Fibroblast of villous mesenchyme (primary cell): ENCODE measurements around the gene MYL4. TPM values are rescaled to one million over a fixed set of nuclear protein-coding genes. Genes with fewer than 3 reads are reported as not detected.

ENCODE experiments used
- DNase-seq: peaks from one replicate; pipeline ENCODE4 v3.0.0-alpha.2; 2010; ENCODE audit warnings: low read depth
- H3K4me3 ChIP-seq: 2 replicates; pipeline ENCODE4 v1.5.1; 2011; ENCODE audit warnings: low read depth, mild to moderate bottlenecking, low read length
- total RNA-seq: library from RNA; depleted of rRNA; stranded (reverse); fragments of >200 nt; gene quantifications from 2 replicates; pipeline ENCODE4 v1.2.3, GENCODE V29; 2012
- TF ChIP-seq, protein P1 (sequence below): IDR thresholded peaks from 2 replicates; pipeline ENCODE4 v1.5.1; 2012; ENCODE audit warnings: low read depth, mild to moderate bottlenecking, low read length; ENCODE audit not compliant: insufficient read depth

The MYL4 gene
- total RNA-seq, 1 donor = not detected

DNA sequence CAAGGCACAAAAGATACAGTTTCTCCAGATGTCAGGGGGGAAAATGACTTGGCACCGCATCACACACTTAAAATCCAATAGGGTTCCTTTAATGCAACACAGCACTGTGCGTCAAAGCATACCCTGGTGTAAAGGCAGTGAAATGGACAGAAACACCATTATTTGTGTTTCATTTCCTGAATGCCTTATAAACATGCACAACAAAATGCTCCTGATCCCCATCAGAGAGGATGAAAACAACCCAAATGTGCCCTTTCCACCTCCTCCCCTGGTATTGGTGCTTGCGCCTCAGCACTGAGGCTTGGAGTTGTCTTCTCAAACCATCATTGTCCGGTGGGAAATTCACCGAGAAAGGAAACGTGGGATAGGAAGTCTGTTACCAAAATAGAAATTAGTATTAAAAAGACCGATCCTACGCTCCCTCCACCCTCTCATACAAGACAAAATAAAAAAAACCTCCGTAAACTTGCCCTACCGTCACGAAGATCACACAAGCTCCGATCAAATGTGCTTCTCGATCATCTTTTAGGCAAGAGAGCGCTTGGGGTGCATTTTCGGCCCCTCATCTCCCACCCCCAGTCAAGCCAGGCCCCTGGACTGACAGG, 20.8 kb upstream of the MYL4 start:
- DNase-seq = peak; percentile 77
- H3K4me3 ChIP-seq = peak overlapping the region; percentile 93
- TF ChIP-seq, protein P1, sequence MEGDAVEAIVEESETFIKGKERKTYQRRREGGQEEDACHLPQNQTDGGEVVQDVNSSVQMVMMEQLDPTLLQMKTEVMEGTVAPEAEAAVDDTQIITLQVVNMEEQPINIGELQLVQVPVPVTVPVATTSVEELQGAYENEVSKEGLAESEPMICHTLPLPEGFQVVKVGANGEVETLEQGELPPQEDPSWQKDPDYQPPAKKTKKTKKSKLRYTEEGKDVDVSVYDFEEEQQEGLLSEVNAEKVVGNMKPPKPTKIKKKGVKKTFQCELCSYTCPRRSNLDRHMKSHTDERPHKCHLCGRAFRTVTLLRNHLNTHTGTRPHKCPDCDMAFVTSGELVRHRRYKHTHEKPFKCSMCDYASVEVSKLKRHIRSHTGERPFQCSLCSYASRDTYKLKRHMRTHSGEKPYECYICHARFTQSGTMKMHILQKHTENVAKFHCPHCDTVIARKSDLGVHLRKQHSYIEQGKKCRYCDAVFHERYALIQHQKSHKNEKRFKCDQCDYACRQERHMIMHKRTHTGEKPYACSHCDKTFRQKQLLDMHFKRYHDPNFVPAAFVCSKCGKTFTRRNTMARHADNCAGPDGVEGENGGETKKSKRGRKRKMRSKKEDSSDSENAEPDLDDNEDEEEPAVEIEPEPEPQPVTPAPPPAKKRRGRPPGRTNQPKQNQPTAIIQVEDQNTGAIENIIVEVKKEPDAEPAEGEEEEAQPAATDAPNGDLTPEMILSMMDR = no peak

DNA sequence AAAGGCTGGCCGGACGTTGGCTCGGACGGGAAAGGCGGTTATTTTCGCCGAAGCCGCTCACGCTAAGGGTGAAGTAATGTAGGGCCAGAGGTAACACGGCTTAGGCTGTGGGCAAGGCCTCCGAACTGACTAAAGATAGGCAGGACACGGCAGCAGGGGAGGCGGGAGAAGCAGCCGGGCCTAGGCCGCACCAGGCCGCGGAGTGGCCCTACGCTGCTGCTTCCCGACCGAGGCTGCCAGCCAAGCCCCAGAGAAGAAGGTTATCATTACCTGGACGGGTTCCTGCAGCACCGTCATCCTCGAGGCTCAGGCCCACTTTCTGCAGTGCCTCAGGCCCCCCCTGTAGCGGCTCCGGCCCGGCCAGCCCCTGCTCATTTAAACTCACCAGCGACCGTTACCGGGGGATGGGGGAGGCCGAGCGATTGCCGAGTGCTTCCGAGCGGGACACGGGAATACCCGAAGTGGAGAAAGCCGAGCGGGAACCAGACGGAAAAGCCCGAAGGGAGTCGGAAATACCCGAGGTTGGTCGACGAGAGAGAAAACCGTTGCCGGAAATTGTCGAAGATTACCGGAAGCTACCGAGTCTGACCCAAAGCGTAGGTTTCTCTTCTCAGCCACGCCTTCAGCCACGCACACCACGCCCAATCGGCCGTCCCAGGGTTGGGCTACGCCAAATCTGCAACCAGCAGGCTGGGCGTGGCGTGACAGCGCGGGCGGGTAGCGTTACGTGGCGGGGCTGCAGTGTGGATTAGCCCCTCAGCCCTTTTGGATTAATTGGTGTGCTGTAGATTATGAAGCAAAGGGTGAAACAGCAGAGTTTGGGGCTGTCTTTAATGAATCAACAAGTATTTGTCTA, 20.0 kb upstream of the MYL4 start, which contains the start of gene CDC27:
Gene CDC27 (minus strand): TSS at position 420 of the 856 bp plus-strand sequence. CDS start 123 bp downstream, at position 297.
- peak; percentile 99 for DNase-seq
- TF ChIP-seq, protein P1 = no peak
- peak within 1 kb of the TSS; percentile 93 for H3K4me3 ChIP-seq

GRCh38 chr17:47189732-47190237, 19.4 kb upstream of the MYL4 start:
- peak overlapping the region; percentile 50 for H3K4me3 ChIP-seq
- DNase-seq = no peak
- TF ChIP-seq, protein P1 = no peak

GRCh38 chr17:47190243-47190642, 18.9 kb upstream of the MYL4 start:
- DNase-seq = no peak
- no peak overlapping the region for H3K4me3 ChIP-seq
- TF ChIP-seq, protein P1 = no peak

DNA sequence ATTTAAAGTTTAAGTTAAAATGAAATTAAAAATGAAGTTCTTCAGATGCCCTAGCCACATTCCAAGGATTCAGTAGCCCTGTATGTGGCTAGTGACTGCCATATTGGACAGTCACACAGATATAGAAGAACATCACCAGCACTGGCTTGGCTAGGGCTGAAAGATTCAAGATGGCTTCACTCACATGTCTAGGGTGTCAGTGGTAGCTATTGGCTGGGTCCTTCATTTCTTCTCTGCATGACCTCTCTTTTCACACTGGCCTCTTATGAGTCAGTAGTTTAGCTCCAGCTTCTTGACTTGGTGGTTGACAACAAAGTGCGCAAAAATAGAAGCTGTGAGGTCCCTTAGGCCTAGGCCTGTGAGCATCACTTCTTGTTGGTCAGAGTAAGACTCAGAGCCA, 18.4 kb upstream of the MYL4 start:
- DNase-seq = no peak
- TF ChIP-seq, protein P1 = no peak
- no peak overlapping the region for H3K4me3 ChIP-seq

GRCh38 chr17:47192554-47192953, 16.6 kb upstream of the MYL4 start:
- no peak overlapping the region for H3K4me3 ChIP-seq
- DNase-seq = no peak
- TF ChIP-seq, protein P1 = no peak
